ENCODE measurements around the gene CHMP4B. TPM values are rescaled to one million over a fixed set of nuclear protein-coding genes. Genes with fewer than 3 reads are reported as not detected.

CHMP4B gene
- total RNA-seq, 6 experiments from 2014 or later, result 81.2 to 94.2 (median 86.1) TPM

DNA sequence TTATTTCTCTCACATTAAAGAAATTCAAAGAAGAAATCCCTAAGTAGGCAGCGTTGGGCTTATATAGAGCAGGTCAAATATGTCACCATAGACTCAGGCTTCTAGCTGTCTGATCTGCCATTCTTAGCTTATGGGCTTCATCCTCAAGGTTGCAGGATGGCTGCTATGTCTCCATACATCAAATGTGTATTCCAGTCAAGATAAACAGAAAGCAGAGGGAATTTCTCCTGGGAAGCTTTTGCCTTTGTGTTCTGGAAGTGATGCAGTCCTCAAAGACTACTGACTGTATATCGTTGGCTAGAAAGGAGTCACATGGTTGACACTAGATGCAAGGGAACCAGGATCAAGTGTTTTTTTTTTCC, 43.4 kb upstream of the CHMP4B start:
- no peak for DNase-seq
- H3K9me3 Mint-ChIP-seq, result no peaks in the 10 kb centered on the region
- H3K4me1 Mint-ChIP-seq (ENCODE audit: low read depth), result no peaks in the 10 kb centered on the region
- H3K27ac Mint-ChIP-seq, result no peak overlapping the region
- no peak overlapping the region for H3K4me3 Mint-ChIP-seq
- H3K36me3 Mint-ChIP-seq (ENCODE audit: low read depth), result peaks cover 5% of the 10 kb centered on the region; the same call in 1 of the 2 replicates
- 0 out of 2 replicates have a peak, but pooled peaks cover 1% of the 10 kb centered on the region for H3K27me3 Mint-ChIP-seq (ENCODE audit: insufficient read depth)
- no peak for TF ChIP-seq CTCF (IDR thresholded peaks at IDR 0.05)

- DNase-seq, result no peak
- no peak for TF ChIP-seq CTCF (IDR thresholded peaks at IDR 0.05)
- Mint-ChIP-seq H3K27me3 (ENCODE audit: insufficient read depth) (0 out of 2 replicates have a peak, but pooled peaks cover 1% of the 10 kb centered on the region), H3K9me3 (no peaks in the 10 kb centered on the region), H3K27ac (no peak overlapping the region), H3K4me1 (ENCODE audit: low read depth) (no peaks in the 10 kb centered on the region), H3K4me3 (no peak overlapping the region), H3K36me3 (ENCODE audit: low read depth) (peaks cover 5% of the 10 kb centered on the region; the same call in 1 of the 2 replicates)
Measured at GRCh38 chr20:33769043-33769442, 42.1 kb upstream of the CHMP4B start.

GRCh38 chr20:33770005-33770404, 41.1 kb upstream of the CHMP4B start:
- Mint-ChIP-seq H3K36me3 (ENCODE audit: low read depth) (peaks cover 5% of the 10 kb centered on the region; the same call in 1 of the 2 replicates), H3K27ac (no peak overlapping the region), H3K4me3 (no peak overlapping the region), H3K4me1 (ENCODE audit: low read depth) (no peaks in the 10 kb centered on the region), H3K9me3 (no peaks in the 10 kb centered on the region), H3K27me3 (ENCODE audit: insufficient read depth) (0 out of 2 replicates have a peak, but pooled peaks cover 1% of the 10 kb centered on the region)
- no peak for DNase-seq
- TF ChIP-seq CTCF (IDR thresholded peaks at IDR 0.05), result no peak

DNA sequence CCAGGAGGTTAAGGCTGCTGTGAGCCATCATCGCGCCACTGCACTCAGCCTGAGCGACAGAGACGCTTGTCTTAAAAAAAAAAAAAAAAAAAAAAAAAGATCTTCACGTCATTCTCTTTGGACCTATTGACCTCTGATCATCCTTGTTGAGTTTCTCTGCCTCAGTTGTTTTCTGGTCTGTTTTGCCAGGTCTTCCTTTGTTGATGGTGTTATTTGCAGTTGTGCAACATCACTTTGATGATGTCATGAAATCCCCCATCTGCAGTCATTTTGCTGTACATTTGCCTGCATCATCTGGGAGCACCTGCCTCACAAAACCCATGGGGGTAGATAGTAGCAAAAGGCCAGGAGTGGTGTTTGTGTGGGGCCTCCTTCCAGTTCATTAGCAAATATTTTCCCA, 39.2 kb upstream of the CHMP4B start:
- Mint-ChIP-seq H3K4me1 (ENCODE audit: low read depth) (no peaks in the 10 kb centered on the region), H3K9me3 (no peaks in the 10 kb centered on the region), H3K27me3 (ENCODE audit: insufficient read depth) (no peaks in the 10 kb centered on the region), H3K36me3 (ENCODE audit: low read depth) (peaks cover 5% of the 10 kb centered on the region; the same call in 1 of the 2 replicates), H3K27ac (no peak overlapping the region), H3K4me3 (no peak overlapping the region)
- TF ChIP-seq CTCF (IDR thresholded peaks at IDR 0.05), result no peak
- DNase-seq, result no peak

GRCh38 chr20:33772439-33772838, 38.7 kb upstream of the CHMP4B start:
- H3K27me3 Mint-ChIP-seq (ENCODE audit: insufficient read depth), result no peaks in the 10 kb centered on the region
- H3K4me1 Mint-ChIP-seq (ENCODE audit: low read depth), result no peaks in the 10 kb centered on the region
- peaks cover 1% of the 10 kb centered on the region; the same call in 1 of the 2 replicates for H3K36me3 Mint-ChIP-seq (ENCODE audit: low read depth)
- DNase-seq, result no peak
- no peak for TF ChIP-seq CTCF (IDR thresholded peaks at IDR 0.05)
- no peak overlapping the region for H3K27ac Mint-ChIP-seq
- H3K9me3 Mint-ChIP-seq, result no peaks in the 10 kb centered on the region
- no peak overlapping the region for H3K4me3 Mint-ChIP-seq

All from HFFc6 (cell line).